ENCODE results near the gene KIF18B.
A peak's percentile ranks its signal among the peaks of the same experiment; 100 is the strongest.

KIF18B gene

DNA sequence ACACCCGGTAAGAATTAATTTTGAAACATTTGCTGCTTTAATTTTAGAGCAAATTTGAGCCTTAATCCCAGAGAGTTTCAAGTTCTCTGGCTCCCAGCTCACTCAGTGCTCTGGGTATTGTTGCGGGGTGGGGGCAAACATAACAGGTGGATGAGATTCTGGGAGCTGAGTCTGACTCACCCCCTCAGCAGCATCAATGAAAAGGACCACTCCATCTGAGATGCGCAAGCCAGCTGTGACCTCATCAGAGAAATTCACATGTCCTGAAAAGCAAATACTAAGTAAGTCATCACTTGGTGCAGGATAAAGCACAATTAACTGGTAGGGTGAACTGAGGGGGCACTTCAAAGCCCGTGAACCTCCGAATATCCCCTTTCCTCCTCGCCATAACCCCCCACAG lies 68.2 kb downstream of the KIF18B start:
- in situ Hi-C loops (cut with MboI; ENCODE audit: low sequenced_read_pairs, unreplicated experiment), result no loop called here
- DNase-seq (ENCODE audit: low spot score), result no peak
- TF ChIP-seq, protein P1, sequence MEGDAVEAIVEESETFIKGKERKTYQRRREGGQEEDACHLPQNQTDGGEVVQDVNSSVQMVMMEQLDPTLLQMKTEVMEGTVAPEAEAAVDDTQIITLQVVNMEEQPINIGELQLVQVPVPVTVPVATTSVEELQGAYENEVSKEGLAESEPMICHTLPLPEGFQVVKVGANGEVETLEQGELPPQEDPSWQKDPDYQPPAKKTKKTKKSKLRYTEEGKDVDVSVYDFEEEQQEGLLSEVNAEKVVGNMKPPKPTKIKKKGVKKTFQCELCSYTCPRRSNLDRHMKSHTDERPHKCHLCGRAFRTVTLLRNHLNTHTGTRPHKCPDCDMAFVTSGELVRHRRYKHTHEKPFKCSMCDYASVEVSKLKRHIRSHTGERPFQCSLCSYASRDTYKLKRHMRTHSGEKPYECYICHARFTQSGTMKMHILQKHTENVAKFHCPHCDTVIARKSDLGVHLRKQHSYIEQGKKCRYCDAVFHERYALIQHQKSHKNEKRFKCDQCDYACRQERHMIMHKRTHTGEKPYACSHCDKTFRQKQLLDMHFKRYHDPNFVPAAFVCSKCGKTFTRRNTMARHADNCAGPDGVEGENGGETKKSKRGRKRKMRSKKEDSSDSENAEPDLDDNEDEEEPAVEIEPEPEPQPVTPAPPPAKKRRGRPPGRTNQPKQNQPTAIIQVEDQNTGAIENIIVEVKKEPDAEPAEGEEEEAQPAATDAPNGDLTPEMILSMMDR (IDR thresholded peaks at IDR 0.05; ENCODE audit: borderline replicate concordance, control extremely low read depth, extremely low read depth, insufficient read depth, missing control alignments), result no peak

DNA sequence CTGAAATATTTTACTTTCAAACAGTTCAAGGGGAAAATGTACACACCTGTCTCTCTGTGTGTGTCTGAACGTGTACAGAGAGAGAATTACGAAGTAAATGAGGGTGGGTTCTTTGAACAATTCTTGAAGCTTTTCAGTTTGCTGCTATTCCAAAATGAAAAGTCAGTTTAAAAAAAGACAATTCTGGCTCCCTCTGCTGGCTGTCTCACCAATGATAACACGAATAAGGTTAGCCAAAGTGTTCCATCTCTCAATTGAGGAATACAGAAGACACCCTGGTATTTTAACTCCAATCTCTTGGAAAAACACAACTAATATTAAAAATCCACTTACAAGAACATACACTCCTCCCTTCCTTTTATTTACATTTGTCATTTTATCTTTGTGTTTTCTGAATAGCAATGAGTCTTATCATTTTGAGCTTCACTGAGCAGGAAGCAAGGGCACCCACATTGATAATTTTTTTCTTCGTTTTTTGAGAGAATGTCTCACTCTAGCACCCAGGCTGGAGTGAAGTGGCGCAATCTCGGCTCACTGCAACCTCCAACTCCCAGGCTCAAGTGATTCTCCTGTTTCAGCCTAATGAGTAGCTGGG lies 68.8 kb downstream of the KIF18B start:
- peak; percentile 42 for DNase-seq (ENCODE audit: low spot score)
- TF ChIP-seq, protein P1 (IDR thresholded peaks at IDR 0.05; ENCODE audit: borderline replicate concordance, control extremely low read depth, extremely low read depth, insufficient read depth, missing control alignments), result peak; percentile 41
- in situ Hi-C loops (cut with MboI; ENCODE audit: low sequenced_read_pairs, unreplicated experiment), result no loop called here

DNA sequence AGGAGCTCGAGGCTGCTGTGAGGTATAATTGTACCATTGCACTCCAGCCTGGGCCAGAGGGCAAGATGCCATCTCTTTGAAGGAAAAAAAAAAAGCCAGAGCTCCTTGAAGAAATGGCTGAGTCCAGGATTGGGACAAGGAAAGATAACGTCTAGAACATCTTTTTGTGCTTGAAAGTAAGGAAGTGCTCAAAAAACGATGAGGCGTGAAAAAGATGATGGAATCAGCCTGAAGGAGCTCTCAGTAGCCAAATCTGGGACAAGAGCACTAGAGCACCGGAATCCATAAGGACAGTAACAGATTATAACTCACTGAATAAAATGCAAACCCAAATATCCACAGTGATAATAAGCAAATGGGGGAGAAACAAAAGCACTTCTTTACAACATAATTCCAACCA lies 70.5 kb downstream of the KIF18B start:
- in situ Hi-C loops (cut with MboI; ENCODE audit: low sequenced_read_pairs, unreplicated experiment), result no loop called here
- DNase-seq (ENCODE audit: low spot score), result no peak
- TF ChIP-seq, protein P1 (IDR thresholded peaks at IDR 0.05; ENCODE audit: borderline replicate concordance, control extremely low read depth, extremely low read depth, insufficient read depth, missing control alignments), result no peak

DNA sequence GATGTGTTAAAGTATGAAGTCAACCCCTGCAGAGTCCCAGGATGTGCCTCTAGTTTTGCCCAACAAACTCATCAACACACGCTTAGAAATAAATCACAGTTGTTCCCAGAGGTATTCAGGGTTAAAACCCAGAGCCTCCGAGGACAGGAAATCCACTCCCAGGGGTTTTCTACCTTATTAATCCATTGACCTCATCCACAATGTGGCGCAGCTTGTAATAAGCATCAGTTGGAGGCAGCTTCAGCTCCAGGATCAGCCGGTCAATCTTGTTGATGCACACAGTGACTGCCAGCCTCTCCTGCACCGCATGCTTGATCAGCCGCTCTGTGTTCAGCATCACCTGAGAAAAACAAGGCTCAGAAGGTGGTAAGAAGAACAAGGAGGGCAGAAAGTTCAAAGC lies 71.8 kb downstream of the KIF18B start:
- in situ Hi-C loops (cut with MboI; ENCODE audit: low sequenced_read_pairs, unreplicated experiment), result no loop called here
- no peak for DNase-seq (ENCODE audit: low spot score)
- TF ChIP-seq, protein P1 (IDR thresholded peaks at IDR 0.05; ENCODE audit: borderline replicate concordance, control extremely low read depth, extremely low read depth, insufficient read depth, missing control alignments), result no peak
